Lower leg skin (tissue), 3 donors: ENCODE data around the gene ACVR1.
"Not testable (repeated sequence)": the region's sequence is repeated elsewhere in the genome, so short reads cannot be mapped to it uniquely, and the experiment has no call there.

ENCODE experiments used
- POLR2A ChIP-seq, 2 donors: fragments of 450-650 bp; IDR thresholded peaks; one replicate each; pipeline ENCODE4 v1.6.1; 2016 to 2017; ENCODE audit warnings: antibody characterized with exemption in 2 of 2, mild to moderate bottlenecking in 1 of 2, moderate library complexity in 1 of 2
- TF ChIP-seq, protein P1 (sequence below), 3 donors: fragments of 450-650 bp; IDR thresholded peaks; one replicate each; pipeline ENCODE4 v1.5.1; 2016; ENCODE audit warnings: antibody characterized with exemption in 3 of 3, mild to moderate bottlenecking in 3 of 3, moderate library complexity in 2 of 3

DNA sequence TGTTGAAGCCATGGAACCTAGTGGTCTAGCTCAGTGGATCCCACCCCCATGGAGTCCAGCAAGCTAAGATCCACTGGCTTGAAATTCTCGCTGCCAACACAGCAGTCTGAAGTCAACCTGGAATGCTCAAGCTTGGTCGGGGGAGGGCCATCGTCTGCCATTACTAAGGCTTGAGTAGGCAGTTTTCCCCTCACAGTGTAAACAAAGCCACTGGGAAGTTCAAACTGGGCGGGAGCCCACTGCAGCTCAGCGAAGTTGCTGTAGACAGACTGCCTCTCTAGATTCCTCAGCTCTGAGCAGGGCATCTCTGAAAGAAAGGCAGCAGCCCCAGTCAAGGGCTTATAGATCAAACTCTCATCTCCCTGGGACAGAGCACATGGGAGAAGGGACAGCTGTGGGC, 171.5 kb downstream of the ACVR1 start:
- TF ChIP-seq, protein P1, sequence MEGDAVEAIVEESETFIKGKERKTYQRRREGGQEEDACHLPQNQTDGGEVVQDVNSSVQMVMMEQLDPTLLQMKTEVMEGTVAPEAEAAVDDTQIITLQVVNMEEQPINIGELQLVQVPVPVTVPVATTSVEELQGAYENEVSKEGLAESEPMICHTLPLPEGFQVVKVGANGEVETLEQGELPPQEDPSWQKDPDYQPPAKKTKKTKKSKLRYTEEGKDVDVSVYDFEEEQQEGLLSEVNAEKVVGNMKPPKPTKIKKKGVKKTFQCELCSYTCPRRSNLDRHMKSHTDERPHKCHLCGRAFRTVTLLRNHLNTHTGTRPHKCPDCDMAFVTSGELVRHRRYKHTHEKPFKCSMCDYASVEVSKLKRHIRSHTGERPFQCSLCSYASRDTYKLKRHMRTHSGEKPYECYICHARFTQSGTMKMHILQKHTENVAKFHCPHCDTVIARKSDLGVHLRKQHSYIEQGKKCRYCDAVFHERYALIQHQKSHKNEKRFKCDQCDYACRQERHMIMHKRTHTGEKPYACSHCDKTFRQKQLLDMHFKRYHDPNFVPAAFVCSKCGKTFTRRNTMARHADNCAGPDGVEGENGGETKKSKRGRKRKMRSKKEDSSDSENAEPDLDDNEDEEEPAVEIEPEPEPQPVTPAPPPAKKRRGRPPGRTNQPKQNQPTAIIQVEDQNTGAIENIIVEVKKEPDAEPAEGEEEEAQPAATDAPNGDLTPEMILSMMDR (IDR thresholded peaks at IDR 0.05) = not testable (repeated sequence)
- not testable (repeated sequence) for TF ChIP-seq POLR2A (IDR thresholded peaks at IDR 0.05)
